ENCODE results near the gene PLPPR4.
"Not testable (repeated sequence)": the region's sequence is repeated elsewhere in the genome, so short reads cannot be mapped to it uniquely, and the experiment has no call there.

PLPPR4 gene

GRCh38 chr1:99268021-99268420 lies 3.7 kb downstream of the PLPPR4 start:
- in situ Hi-C loops (cut with MboI; ENCODE audit: low sequenced_read_pairs) = no loop called here

- in situ Hi-C loops (cut with MboI; ENCODE audit: low sequenced_read_pairs) = no loop called here
These were observed 5.0 kb downstream of the PLPPR4 start for GRCh38 chr1:99269321-99269720.

GRCh38 chr1:99270646-99271045 lies 6.4 kb downstream of the PLPPR4 start:
- in situ Hi-C loops (cut with MboI; ENCODE audit: low sequenced_read_pairs) = no loop called here

GRCh38 chr1:99271249-99271648 lies 7.0 kb downstream of the PLPPR4 start:
- in situ Hi-C loops (cut with MboI; ENCODE audit: low sequenced_read_pairs) = no loop called here

DNA sequence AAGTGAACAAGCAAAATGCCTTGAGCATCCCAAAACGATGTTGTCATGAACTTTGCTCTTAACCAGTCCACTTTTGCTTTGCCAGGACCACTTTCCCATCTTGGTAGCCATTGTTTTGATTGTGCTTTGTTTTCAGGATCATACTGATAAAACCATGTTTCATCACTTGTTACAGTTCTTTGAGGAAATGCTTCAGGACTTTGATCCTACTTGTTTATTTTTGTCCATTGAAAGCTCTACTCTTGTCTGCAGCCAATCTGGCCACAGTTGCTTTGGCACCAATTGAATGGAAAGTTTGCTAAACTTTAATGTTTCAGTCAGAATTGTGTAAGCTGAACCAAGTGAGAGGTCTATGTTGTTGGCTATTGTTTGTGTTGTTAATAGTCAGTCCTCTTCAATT lies 12.8 kb downstream of the PLPPR4 start:
- in situ Hi-C loops (cut with MboI; ENCODE audit: low sequenced_read_pairs) = no loop called here

DNA sequence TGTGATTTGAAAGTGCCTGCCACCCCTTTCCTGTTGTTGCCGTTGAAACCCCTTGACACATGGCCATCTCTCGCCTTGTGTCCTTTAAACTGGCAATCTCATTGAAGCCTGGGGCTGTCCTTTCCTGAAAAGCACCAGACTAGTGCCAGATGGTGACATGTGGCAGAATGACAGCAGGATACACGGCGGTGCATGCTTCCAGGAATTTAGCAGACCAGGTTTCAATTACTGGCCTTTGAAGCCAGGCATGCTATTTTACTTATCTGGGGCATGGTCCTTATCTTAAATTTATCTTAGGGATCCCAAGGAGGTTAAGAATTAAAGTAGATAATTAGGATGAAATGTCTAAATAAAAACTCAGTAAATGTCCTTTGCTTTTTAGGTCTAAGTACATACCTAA lies 15.2 kb downstream of the PLPPR4 start:
- in situ Hi-C loops (cut with MboI; ENCODE audit: low sequenced_read_pairs) = no loop called here

DNA sequence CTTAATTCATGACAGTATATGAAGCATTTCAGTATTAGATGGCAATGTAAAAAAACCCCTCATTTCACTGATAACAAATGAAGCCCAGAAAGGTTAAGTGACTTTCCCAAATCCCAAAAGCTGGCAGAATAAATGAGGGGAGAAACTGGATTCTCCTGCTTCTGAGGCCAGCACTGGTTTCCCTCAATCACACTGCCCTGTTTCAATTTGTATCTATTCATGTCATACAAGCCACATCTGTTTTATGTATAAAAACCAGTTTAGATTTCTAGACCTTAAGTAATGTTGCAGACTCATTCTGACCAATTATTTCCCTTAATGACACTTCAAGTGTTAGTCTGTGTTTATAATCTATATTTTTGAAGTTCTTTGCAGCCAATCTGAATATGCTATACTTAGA lies 16.8 kb downstream of the PLPPR4 start:
- in situ Hi-C loops (cut with MboI; ENCODE audit: low sequenced_read_pairs) = no loop called here

GRCh38 chr1:99282536-99282935 lies 18.2 kb downstream of the PLPPR4 start:
- in situ Hi-C loops (cut with MboI; ENCODE audit: low sequenced_read_pairs) = no loop called here

DNA sequence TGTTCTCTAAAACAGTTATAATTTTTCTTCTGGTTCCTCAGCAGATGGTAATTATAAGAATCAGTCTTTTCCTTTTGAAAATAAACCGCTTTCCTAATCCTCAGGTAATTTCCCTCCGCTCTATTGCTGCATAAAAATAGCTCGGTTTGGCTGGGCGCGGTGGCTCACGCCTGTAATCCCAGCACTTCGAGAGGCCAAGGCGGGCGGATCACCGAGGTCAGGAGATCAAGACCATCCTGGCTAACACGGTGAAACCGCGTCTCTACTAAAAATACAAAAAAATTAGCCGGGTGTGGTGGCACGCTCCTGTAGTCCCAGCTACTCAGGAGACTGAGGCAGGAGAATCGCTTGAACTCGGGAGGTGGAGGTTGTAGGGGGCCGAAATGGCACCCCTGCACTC lies 19.2 kb downstream of the PLPPR4 start:
- in situ Hi-C loops (cut with MboI; ENCODE audit: low sequenced_read_pairs) = not testable (repeated sequence)

DNA sequence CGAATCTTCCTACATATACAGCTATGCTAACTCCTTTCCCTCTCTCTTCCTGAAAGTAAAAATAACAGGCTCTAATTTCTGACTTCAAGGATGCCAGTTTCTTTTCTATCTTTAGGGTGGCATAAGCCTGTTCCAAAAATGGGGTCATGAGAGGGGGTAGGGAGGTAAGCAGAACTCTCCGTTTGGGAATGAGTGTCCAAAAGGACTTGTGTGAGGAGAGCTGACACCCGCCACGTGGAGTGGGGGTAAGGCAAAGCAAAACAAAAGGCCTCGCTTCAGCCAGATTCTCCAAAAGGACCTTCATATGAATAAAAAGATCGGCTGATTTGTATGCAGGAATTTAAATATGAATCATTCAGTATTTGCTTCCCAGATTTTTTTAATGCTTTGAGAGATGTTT lies 28.6 kb downstream of the PLPPR4 start:
- in situ Hi-C loops (cut with MboI; ENCODE audit: low sequenced_read_pairs) = no loop called here

GRCh38 chr1:99297923-99298322 lies 33.6 kb downstream of the PLPPR4 start:
- in situ Hi-C loops (cut with MboI; ENCODE audit: low sequenced_read_pairs) = no loop called here

DNA sequence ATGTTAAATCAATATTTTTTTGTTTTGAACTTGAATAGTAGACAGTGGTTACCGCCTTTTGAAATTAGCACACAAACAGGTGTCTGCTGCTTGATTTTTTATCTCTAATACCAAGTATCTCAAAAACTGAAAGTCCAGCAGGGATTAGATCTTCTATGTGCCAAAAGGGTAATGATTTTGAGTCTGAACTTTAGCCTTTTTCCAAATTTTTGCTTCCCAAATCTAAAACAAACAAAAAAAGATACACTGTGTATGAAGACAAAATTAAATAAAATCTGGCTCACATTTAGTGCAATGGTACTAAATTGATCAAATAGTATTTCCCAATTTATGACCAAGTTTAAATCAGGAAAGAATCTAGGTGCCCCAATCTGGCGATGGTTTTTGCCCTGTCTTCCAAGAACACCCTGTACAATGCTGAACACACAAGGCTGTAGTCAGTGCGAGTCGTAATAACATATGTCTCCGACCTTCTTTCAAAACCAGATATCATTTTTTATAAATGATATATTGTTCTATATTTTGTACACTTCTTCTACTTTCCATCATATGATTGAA lies 40.5 kb downstream of the PLPPR4 start:
- in situ Hi-C loops (cut with MboI; ENCODE audit: low sequenced_read_pairs) = no loop called here

DNA sequence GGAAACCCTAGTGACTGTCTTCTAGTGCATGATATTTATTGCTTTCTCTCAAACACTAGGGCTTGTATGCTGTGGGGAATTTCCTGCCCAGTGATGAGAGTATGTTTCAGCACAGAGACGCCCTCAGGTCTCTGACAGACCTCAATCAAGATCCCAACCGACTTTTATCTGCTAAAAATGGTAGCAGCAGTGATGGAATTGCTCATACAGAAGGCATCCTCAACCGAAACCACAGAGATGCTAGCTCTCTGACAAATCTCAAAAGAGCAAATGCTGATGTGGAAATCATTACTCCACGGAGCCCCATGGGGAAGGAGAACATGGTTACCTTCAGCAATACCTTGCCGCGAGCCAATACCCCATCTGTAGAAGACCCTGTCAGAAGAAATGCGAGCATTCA lies 41.3 kb downstream of the PLPPR4 start:
- in situ Hi-C loops (cut with MboI; ENCODE audit: low sequenced_read_pairs) = no loop called here

GRCh38 chr1:99306056-99306455 lies 41.8 kb downstream of the PLPPR4 start:
- in situ Hi-C loops (cut with MboI; ENCODE audit: low sequenced_read_pairs) = no loop called here

- in situ Hi-C loops (cut with MboI; ENCODE audit: low sequenced_read_pairs) = no loop called here
These were observed 42.4 kb downstream of the PLPPR4 start for GRCh38 chr1:99306644-99307043.

- in situ Hi-C loops (cut with MboI; ENCODE audit: low sequenced_read_pairs) = no loop called here
These were observed 51.0 kb downstream of the PLPPR4 start for GRCh38 chr1:99315305-99315704.

DNA sequence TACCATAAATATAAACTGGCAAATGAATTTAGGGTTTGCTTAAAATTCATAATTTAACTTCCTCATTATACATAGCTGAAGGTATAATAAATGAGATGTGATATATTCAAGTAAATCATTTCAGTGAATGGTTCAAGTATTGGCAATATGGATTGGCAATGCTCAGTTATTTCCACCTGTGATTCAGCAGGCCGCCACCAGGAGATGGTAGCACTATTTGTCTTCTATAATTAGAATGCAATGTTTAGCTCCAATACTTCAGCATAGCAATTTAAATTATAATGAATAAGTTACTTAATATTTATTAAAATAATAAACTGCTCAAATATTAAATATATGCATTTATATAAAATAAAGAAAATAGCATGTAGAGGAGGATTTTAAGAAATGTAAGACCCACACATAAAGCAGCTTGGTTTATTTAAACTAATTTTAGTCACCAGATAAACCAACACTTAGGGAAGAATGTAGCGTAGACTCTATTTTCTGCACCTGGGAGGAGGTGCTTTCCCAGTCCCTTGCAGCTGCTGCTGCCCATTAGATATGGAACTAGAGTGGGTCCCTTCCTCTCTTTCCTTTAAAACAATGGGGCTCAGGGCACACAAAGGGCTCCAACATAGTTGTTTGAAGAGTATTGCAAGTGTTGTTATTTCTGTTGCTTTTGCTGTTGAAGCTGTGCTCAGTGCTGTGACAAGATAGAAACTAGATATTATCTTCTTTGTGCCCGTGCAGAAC lies 62.1 kb downstream of the PLPPR4 start:
- in situ Hi-C loops (cut with MboI; ENCODE audit: low sequenced_read_pairs) = no loop called here

DNA sequence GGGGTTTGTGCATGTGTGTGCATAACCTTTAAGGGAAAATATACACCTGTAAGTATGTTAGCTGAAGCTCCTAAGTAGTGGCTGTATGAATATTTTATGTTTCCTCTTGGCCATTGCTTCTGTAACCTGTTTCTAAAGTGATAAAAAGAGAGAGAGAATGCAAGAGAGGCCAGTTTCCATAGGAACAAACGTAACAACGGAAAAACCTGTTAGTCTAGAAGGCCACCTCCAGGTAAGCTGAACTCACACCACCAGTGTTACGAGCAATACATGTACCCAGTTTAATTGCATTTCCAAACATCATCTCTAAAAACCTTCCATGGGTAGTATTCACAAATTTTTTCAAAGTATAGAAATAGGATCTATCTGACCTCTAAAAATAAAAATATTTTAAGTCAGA lies 63.1 kb downstream of the PLPPR4 start:
- in situ Hi-C loops (cut with MboI; ENCODE audit: low sequenced_read_pairs) = no loop called here

GRCh38 chr1:99328171-99328570 lies 63.9 kb downstream of the PLPPR4 start:
- in situ Hi-C loops (cut with MboI; ENCODE audit: low sequenced_read_pairs) = no loop called here

DNA sequence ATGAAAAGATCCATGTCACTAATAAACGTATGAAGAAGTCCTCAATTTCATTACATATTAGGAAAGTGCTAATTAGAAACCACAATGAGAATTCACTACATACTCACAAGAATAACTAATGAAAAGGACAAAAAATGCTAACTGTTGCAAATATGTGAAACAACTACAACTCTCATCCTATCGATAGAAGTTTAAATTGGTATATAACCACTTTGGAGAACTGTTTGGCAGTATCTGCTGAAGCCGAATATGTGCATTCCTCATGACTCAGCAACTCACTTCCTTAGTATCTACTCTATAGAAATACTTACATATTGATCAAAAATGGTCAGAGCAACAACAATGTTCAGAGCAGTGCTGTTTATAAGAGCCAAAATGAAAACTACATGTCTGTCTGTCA lies 66.8 kb downstream of the PLPPR4 start:
- in situ Hi-C loops (cut with MboI; ENCODE audit: low sequenced_read_pairs) = no loop called here

DNA sequence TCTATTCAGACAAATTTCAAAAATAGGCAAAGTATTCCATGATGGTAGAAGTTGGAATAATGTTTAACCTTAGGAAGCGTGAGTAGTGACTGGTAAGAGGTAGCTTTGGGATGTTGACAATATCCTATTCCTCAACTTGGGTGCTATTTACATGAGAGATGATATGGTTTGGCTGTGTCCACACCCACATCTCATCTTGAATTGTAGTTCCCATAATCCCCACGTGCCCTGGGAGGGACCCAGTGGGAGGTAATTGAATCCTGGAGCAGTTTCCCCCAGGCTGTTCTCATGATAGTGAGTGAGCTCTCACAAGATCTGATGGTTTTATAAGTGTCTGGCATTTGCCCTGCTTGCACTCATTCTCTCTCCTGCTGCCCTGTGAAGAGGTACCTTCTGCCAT lies 67.3 kb downstream of the PLPPR4 start:
- in situ Hi-C loops (cut with MboI; ENCODE audit: low sequenced_read_pairs) = no loop called here

GRCh38 chr1:99332561-99332960 lies 68.3 kb downstream of the PLPPR4 start:
- in situ Hi-C loops (cut with MboI; ENCODE audit: low sequenced_read_pairs) = no loop called here

DNA sequence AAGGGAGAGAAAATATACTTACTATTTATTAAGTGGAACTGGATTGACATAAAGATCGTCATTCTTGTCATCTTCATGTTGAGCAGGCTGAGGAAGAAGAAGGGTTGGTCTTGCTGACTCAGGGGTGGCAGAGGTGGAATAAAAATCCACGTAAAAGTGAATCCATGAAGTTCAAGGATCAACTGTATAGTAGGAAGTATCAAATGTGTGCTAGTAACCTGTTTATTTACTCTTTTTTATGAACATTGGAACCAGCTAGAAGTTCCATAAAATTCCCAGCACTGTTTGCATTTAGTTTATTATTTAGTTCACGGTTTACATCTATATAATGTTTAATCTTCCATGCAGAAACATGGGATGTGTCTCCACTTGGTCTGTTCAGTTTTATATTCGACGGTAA lies 70.7 kb downstream of the PLPPR4 start:
- in situ Hi-C loops (cut with MboI; ENCODE audit: low sequenced_read_pairs) = no loop called here

Measured in HL-60/S4 treated with retinoic acid at 250 ng/mL for 4 days and 3 days (cell line).